Right cardiac atrium (tissue), 5 donors: ENCODE results near the gene DENND1A. TPM values are rescaled to one million over a fixed set of nuclear protein-coding genes. Genes with fewer than 3 reads are reported as not detected.

Source experiments
- ATAC-seq, 2 donors: fragments of 200-7000 bp; cut with Tn5 transposase; one replicate each; pipeline versions ENCODE4 v1.8.0 to v1.9.1; 2020; ENCODE audit warnings: moderate library complexity in 2 of 2, mild to moderate bottlenecking in 1 of 2
- DNase-seq, 3 donors: peaks; one replicate each; pipeline ENCODE4 v3.0.0-alpha.2; 2020
- H3K27ac ChIP-seq: one replicate; pipeline ENCODE4 v1.5.1; 2013; ENCODE audit warnings: mild to moderate bottlenecking, low read length, control low read depth, moderate library complexity
- H3K27me3 ChIP-seq: one replicate; pipeline ENCODE4 v1.6.1; 2013; ENCODE audit not compliant: control insufficient read depth, insufficient read depth
- H3K4me1 ChIP-seq: one replicate; pipeline ENCODE4 v1.6.1; 2013; ENCODE audit warnings: low read length; ENCODE audit not compliant: control insufficient read depth, insufficient read depth
- H3K4me3 ChIP-seq: one replicate; pipeline ENCODE4 v1.5.1; 2013; ENCODE audit warnings: low read length, control low read depth
- H3K9me3 ChIP-seq: one replicate; pipeline ENCODE4 v1.6.1; 2013; ENCODE audit warnings: low read length; ENCODE audit not compliant: control insufficient read depth
- WGBS: extraction: QIAGEN DNeasy Blood & Tissue Kit; methylation state at CpG from one replicate; pipeline ENCODE4 v1.1.7; 2013; 5-methylcytosine and 5-hydroxymethylcytosine counted together
- intact Hi-C, 4 donors: fragments of 100-400 bp; cut with DNase I; formaldehyde crosslinking; loops; one replicate each; pipeline versions ENCODE4 v1.11.0 to v1.14.0; 2022 to 2023
- polyA plus RNA-seq: library from polyadenylated mRNA; stranded (reverse); fragments of 200-250 nt; gene quantifications from one replicate; pipeline ENCODE4 v1.2.3, GENCODE V29; 2013
- total RNA-seq, 4 donors: library from RNA; stranded (reverse); fragmentation: NEBNext Ultra II Directional; extraction: Animal tissue kit (Norgen Biotek cat#: 25700); gene quantifications; one replicate each; pipeline ENCODE4 v1.2.1, GENCODE V29; 2021
- donor health status: healthy with polysubstance abuse.
- donor health status: DM: no; HTN: yes; CAD: no.
- donor health status: DM: no; HTN: no; CAD: no.
- donor health status: DM: no; HTN: yes; CAD: no; lungs with severe emphysema.
- donor health status: DM: yes; HTN: yes; CAD: no.

Gene DENND1A
- total and polyA plus RNA-seq, 5 donors: 11.4 to 19.3 (median 17.4) TPM

DNA sequence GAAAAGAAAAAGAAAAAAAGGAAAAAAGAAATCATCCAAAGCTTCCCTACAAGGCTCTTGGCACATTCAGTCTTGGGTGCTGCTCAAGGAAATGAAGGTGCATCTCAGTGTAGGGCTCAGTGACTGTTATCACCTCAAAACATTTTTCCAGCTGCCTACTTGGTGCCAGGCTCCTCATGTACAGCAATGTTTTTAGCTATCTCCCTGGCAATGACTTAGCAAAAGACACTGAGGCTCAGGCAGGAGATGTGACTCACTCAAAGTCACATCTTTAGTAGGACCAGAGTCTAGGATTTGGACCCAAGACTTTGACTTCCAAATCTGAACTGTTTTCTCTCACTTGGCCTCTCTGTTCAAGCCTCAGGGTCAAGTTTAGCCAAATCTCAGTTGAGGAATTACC is 309.7 kb downstream of the DENND1A start:
- H3K4me3 ChIP-seq: no peak overlapping the region
- DNase-seq: no peak
- H3K4me1 ChIP-seq: no peaks in the 10 kb centered on the region
- H3K27ac ChIP-seq: no peak overlapping the region
- no peaks in the 10 kb centered on the region for H3K27me3 ChIP-seq
- H3K9me3 ChIP-seq: no peaks in the 10 kb centered on the region
- no peak for ATAC-seq
- intact Hi-C loops: no loop called here

DNA sequence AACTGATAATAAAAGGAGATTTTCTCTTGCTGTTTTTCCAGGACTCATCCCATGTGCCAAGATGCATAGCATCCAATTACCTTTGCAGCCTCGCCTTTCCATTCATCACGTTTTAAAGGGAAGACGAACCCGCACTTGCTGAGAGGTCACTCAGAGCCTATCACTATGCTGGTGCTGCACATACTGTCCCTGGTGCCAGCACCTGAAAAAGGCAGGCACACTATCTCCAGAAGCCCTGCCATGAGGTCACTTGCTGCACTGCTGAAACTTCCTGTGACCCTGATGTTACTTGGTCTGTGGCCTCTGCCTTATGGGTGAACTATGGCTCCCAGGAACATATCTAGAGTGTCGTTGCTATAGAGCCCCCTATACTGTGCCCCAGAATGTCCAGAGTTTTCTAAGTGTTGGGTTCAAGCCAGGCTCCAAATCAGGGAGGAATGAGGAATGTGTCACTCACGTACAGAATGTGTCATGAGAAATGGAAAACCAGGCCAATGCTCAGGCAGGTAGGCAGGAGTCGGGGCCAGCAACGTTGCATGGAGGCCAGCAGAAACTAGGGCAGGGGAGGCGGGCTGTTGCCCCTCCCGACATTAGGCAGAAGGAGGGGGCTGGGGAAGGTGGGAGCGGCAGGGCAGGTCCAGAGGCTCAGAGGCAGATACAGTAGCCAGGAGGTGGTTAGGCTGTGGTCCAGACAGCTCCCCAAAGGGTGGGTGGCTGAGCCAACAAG is 311.8 kb downstream of the DENND1A start:
- DNase-seq (no peak), ATAC-seq (peak in 1 of 2 donors; percentile 66)
- WGBS: 68% methylated on average over 11 of the region's 11 CpGs
- H3K27ac ChIP-seq: no peak overlapping the region
- no peaks in the 10 kb centered on the region for H3K27me3 ChIP-seq
- intact Hi-C loops: no loop called here
- H3K4me3 ChIP-seq: no peak overlapping the region
- H3K4me1 ChIP-seq: no peaks in the 10 kb centered on the region
- H3K9me3 ChIP-seq: no peaks in the 10 kb centered on the region

DNA sequence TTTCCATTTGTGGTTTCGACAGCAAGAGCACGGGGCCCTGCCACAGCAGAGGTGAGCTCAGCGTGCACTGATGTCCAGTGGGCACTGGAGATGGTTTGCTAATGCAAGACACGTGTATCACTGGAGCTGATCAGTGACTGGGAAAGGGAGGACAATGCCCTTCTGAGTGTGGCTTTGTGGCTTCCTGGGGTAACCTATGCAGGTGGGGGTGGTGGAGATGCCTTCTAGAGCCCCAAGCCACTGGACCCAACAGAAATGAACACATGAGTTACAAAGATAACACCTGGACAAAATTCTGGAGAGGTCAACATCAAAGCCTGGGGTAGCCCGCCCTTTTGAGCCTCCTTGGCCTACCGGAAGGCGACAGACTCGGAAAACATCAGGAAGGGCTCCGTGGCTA is 312.6 kb downstream of the DENND1A start:
- 97% methylated on average over 9 of the region's 9 CpGs for WGBS
- Histone ChIP-seq H3K27me3 (no peaks in the 10 kb centered on the region), H3K27ac (no peak overlapping the region), H3K4me1 (no peaks in the 10 kb centered on the region), H3K4me3 (no peak overlapping the region), H3K9me3 (no peaks in the 10 kb centered on the region)
- DNase-seq (no peak), ATAC-seq (no peak)
- intact Hi-C loops: no loop called here

DNA sequence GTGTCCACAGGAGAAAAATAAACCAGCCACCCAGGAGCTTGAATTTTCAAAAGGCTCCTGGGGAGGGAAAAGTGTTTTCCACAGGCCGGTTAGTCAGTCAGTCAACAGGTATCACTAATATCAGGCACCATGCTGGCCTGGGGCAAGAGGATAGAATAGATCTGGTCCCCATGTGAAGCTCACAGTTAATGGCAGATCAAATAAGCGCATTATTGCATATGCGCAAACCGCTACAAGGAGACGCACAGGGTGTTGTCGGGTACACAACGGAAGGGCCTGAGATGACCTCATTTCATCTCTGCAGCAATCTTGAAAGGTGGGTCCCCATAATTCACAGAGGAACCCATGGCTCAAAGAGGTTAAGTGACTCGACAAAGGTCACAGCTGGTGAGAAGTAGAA is 313.2 kb downstream of the DENND1A start:
- intact Hi-C loops: no loop called here

DNA sequence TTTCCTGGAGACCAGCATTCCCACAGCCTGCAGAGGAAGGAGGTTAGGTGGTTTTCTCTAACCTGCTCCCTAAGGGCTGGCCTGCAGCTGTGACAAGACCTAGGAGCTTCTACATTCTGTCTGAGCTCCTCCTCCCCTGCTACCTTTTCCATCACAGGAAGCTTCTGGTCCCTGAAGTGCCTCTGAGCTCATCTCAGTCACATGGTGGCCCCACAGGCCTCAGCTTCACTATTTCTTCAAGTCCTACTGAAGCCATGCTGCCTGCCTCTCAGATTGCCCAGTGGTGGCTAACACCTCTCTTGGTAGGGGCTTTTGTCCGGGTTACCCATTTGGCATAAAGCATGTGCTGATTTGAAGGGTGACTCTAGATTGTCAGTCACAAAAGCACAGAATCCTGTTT is 314.5 kb downstream of the DENND1A start:
- ATAC-seq (no peak), DNase-seq (no peak)
- H3K4me1 ChIP-seq: no peaks in the 10 kb centered on the region
- H3K27me3 ChIP-seq: no peaks in the 10 kb centered on the region
- WGBS: 84% methylated on average over 1 of the region's 1 CpG
- intact Hi-C loops: no loop called here
- no peaks in the 10 kb centered on the region for H3K9me3 ChIP-seq
- H3K27ac ChIP-seq: no peak overlapping the region
- no peak overlapping the region for H3K4me3 ChIP-seq

More for the DNA sequence above, 313.2 kb downstream of the DENND1A start:
- no peak for DNase-seq
- H3K27ac ChIP-seq: no peak overlapping the region
- H3K4me3 ChIP-seq: no peak overlapping the region
- ATAC-seq: no peak
- H3K27me3 ChIP-seq: no peaks in the 10 kb centered on the region
- H3K4me1 ChIP-seq: no peaks in the 10 kb centered on the region
- WGBS: 97% methylated on average over 8 of the region's 8 CpGs
- H3K9me3 ChIP-seq: no peaks in the 10 kb centered on the region

DNA sequence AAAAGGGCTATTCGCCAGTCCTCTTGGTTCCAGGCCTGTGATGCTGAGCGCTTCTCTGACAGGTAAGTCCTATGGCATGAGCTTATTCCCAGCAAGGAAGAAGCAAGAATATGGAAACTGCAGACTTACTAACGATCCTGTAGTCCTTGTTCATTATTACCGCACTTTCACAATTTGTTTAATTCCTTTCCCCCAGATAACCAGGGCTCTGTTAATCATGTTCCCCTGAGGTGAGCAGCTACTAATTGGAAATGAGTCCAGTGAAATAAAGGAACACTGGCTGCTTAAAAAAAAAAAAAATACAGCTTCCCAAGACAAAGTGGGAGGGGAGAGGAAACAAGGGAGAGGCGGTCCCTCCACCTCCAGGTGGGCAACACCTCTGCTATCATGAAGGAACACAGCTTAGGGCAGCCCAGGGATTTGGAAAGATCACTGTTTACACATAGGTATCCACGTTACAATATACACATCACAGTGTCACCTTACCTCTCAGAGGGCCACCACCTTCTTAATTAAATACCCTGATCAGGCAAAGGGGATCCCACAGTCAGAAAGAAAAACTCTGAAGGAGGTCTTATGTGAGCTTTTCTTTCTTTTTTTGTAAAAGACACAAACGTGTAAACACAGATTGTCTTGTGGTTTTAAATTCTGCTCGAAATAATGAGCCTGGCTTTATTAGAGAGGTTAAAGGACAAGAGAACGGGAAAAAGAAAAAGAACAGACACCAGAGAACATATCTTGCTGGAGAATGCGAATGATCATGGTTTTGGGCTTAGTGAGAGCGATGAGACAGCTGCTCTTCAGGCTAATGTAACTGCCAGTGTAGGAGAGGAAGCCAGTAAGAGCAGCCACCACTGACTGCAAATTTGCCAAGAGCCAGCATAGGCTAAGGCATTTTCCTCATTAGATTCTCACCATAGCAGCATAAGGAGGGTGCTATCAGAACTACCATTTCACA is 315.3 kb downstream of the DENND1A start:
- Histone ChIP-seq H3K4me1 (no peaks in the 10 kb centered on the region), H3K27ac (no peak overlapping the region), H3K27me3 (no peaks in the 10 kb centered on the region), H3K4me3 (no peak overlapping the region), H3K9me3 (no peaks in the 10 kb centered on the region)
- intact Hi-C loops: no loop called here
- ATAC-seq (no peak), DNase-seq (no peak)
- 93% methylated on average over 11 of the region's 11 CpGs for WGBS

DNA sequence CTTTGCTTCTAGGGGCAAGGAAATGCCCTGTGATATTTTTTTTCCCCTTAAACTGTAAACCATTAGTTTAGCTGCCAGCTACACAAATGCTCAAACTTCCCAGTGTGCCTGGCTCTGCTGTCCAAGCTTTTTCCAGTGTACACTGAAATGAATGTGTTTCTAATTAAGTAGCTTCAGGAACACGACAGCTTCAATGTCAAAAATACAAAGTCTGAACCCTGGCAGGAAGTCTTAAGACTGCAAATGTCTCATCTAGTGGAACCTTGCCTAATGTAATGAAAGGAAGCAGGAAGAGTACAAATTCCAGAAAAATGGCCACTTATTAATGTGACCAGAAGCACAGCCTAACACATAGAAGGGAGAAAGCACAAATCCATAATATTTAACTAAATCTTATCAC is 318.7 kb downstream of the DENND1A start:
- DNase-seq (no peak), ATAC-seq (no peak)
- H3K27ac ChIP-seq: no peak overlapping the region
- no peak overlapping the region for H3K4me3 ChIP-seq
- intact Hi-C loops: no loop called here
- no peaks in the 10 kb centered on the region for H3K27me3 ChIP-seq
- no peaks in the 10 kb centered on the region for H3K4me1 ChIP-seq
- 33% methylated on average over 1 of the region's 1 CpG for WGBS
- H3K9me3 ChIP-seq: no peaks in the 10 kb centered on the region

DNA sequence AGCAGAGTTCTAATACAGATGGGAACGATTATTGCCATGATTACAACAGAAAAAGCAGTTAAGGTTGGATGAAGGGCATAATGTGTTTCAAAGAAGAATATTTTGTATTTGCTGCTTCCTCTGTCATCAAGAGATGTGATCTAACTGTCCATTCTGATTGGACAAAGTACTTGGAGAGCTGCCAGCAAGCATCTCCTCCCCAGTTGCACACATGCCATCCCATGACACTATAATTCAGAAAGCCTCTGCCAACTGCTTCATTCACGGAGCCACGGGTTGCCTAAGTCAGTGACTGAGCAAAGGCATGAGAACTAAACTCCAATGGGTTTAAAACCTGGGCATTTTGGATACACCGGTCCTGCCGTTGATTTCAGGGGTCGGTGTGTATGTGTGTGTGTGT is 320.1 kb downstream of the DENND1A start:
- intact Hi-C loops: no loop called here
- Histone ChIP-seq H3K4me3 (no peak overlapping the region), H3K9me3 (no peaks in the 10 kb centered on the region), H3K27ac (no peak overlapping the region), H3K27me3 (no peaks in the 10 kb centered on the region), H3K4me1 (no peaks in the 10 kb centered on the region)
- DNase-seq (no peak), ATAC-seq (no peak)
- WGBS: 88% methylated on average over 6 of the region's 6 CpGs

DNA sequence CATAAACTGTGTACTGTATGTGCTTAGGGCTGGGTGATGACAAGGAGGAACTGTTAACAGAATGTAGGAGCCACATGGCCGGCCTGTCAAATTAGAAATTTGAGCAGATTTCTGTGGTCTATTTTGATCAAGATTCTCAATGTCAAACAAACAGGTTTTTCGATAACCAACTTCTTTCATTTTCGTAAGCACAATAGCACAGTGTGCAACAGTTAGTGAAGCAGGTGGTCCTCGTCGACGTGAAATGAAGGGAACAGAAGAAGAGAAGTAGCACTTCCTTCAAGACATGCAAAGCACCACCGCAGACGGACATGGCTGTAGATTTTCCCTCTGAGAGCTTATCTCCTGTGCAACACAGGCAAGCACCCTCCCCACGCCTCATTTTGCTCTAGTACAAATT is 321.8 kb downstream of the DENND1A start:
- Histone ChIP-seq H3K27me3 (no peaks in the 10 kb centered on the region), H3K4me3 (no peak overlapping the region), H3K27ac (no peak overlapping the region), H3K9me3 (no peaks in the 10 kb centered on the region), H3K4me1 (no peaks in the 10 kb centered on the region)
- 89% methylated on average over 9 of the region's 9 CpGs for WGBS
- intact Hi-C loops: no loop called here
- ATAC-seq (no peak), DNase-seq (no peak)

DNA sequence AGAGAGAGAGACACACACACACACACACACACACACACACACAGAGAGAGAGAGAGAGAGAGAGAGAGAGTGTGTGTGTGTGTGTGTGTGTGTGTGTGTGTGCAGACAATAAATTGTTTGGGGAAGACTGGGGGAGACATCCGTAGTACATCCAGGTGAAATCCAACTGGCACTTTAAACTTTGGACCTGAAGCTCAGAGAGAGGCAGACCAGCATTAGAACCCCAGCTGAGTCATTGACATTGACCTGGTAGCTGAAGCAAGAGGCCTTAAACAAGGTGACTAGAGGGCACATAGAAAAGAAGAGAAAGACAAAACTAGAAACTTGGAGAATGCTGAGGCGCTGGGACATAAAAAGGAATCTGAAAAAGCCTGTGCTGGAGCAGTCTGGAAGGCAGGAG is 322.4 kb downstream of the DENND1A start:
- Histone ChIP-seq H3K9me3 (no peaks in the 10 kb centered on the region), H3K4me1 (no peaks in the 10 kb centered on the region), H3K27ac (no peak overlapping the region), H3K27me3 (no peaks in the 10 kb centered on the region), H3K4me3 (no peak overlapping the region)
- ATAC-seq (no peak), DNase-seq (no peak)
- intact Hi-C loops: no loop called here
- 99% methylated on average over 2 of the region's 2 CpGs for WGBS

DNA sequence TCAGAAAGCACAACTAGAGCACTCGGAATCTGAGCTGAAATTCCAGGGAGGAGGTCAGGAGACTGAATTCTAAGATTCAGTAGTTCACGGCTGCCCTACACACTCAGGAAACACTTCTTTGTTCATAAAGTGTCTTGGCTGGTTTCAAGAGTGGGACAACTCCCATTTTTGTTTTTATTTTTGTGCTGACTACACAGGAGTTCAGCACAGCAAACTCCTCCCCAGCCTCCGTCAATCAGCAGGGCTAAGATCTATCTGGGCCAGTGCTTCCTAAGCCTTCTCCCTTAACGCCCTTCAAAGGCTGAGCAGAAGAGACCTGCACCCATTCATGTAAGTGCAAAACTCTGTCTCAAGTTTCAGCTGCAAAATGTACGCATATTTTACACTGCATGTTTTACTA is 323.8 kb downstream of the DENND1A start:
- 97% methylated on average over 5 of the region's 5 CpGs for WGBS
- Histone ChIP-seq H3K4me3 (no peak overlapping the region), H3K4me1 (no peaks in the 10 kb centered on the region), H3K27me3 (no peaks in the 10 kb centered on the region), H3K9me3 (no peaks in the 10 kb centered on the region), H3K27ac (no peak overlapping the region)
- no peak for ATAC-seq
- no peak for DNase-seq
- intact Hi-C loops: no loop called here
